ENCODE data around the gene UPK1A.

Gene UPK1A

GRCh38 chr19:35714601-35715354 lies 48.5 kb downstream of the UPK1A start:
- H3K4me3 ChIP-seq (ENCODE audit: low read depth, low read length) = no peak overlapping the region
- TF ChIP-seq POLR2A (IDR thresholded peaks at IDR 0.05; ENCODE audit: extremely low read depth, insufficient read length) (no peak), CTCF (IDR thresholded peaks at IDR 0.05; ENCODE audit: low read depth, low read length) (no peak), MYC (IDR thresholded peaks at IDR 0.05; ENCODE audit: low read depth, low read length) (no peak)
- TF ChIP-seq, protein P1, sequence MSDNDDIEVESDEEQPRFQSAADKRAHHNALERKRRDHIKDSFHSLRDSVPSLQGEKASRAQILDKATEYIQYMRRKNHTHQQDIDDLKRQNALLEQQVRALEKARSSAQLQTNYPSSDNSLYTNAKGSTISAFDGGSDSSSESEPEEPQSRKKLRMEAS (IDR thresholded peaks at IDR 0.05; ENCODE audit: low read depth, low read length) = no peak

DNA sequence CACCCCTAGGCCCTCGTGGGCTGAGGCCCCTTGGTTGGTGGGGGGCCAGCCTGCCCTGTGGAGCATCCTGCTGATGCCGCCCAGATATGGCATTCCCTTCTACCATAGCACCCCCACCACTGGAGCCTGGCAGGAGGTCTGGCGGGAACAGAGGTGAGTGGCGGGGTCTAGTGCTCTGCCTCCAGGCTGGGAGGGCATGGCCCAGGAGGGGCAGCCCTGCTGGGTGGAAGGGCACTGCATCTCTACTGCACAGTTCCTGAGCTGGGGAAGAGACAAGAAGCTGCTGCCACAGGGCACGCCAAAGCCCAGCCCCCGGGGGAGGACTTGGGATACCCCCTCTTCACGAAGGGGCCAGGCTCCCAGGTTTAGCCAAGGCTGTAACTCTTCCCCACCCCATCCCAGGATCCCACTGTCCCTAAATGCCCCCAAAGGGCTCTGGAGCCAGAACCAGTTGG lies 49.1 kb downstream of the UPK1A start:
- H3K4me3 ChIP-seq (ENCODE audit: low read depth, low read length) = no peak overlapping the region
- TF ChIP-seq MYC (IDR thresholded peaks at IDR 0.05; ENCODE audit: low read depth, low read length) = no peak
- DNase-seq (ENCODE audit: low read depth) = no peak

More at GRCh38 chr19:35714601-35715354, 48.5 kb downstream of the UPK1A start:
- DNase-seq (ENCODE audit: low read depth) = peak; percentile 23

DNA sequence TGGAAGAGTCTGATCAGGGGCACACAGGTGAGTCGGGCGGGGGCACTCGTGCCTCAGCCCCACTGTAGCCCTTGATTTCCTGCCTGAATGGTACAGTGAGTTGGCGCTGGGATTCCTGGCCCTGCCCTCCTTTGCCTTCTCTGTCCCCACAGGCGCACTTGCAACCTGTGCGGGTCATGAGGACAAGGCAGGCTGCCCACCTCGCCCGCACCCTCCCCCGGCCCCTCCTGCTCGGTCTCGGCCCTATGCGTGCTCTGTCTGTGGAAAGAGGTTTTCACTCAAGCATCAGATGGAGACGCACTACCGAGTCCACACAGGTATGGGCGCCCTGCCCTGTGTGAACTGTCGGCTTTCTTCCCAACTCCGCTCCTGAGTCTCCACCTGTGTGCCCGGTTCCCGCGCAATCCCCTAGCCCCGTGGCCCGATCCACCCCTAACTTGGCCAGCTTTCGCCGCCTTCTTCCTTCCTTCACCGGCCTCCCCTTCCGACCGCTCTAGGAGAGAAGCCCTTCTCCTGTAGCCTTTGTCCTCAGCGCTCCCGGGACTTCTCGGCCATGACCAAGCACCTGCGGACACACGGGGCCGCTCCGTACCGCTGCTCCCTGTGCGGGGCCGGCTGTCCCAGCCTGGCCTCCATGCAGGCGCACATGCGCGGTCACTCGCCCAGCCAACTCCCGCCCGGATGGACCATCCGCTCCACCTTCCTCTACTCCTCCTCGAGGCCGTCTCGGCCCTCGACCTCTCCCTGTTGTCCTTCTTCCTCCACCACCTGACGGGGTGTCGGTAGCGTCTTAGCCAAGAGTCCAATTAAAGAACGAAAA lies 49.9 kb downstream of the UPK1A start:
- TF ChIP-seq, protein P1 (IDR thresholded peaks at IDR 0.05; ENCODE audit: low read depth, low read length) = peak; percentile 80
- TF ChIP-seq POLR2A (IDR thresholded peaks at IDR 0.05; ENCODE audit: extremely low read depth, insufficient read length) (peak; percentile 11), MYC (IDR thresholded peaks at IDR 0.05; ENCODE audit: low read depth, low read length) (no peak; the same call in 1 of the 2 replicates)
- peak overlapping the region; percentile 54 for H3K4me3 ChIP-seq (ENCODE audit: low read depth, low read length)
- peak; percentile 7 for DNase-seq (ENCODE audit: low read depth)

DNA sequence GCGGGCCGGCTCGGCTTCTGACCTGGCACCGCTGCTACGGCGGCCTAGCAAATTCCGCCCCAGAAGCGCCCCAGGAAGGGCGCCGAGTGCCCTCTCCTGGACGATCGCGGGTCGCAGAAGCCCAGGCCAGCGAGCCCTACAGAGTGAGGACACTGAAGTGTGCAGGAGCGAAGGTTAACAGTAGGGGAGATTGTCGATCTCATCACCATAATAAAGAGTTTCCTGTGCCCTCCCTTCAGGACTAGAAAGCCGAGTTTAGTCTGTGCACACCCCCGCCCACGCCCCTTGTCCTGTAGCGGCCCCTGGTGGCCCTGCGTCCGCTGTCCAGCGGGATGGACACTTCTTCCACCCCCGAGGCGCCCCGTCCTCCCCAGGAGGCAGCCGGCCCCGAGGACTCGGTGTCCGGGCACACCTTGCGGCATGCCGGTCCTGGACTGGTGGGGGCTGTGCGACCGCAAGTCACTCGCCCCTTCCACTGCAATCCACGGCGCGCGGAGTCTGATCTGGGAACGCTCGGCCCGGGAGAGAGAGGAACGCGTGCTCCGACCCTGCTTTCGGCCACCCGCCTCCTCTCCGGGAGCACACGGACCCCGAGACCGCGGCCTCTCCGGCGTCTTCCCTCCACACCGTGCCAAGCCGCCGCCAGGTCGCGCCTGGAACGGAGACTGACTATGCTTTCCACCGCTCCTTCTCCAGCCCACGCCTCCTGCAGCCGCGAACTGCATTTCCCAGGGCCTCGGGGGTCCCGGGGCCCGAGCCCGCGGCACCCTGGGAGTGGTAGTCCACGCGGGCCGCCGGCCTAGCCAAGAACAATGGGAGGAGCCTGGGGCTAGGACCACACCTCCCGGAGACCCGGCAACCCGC lies 50.7 kb downstream of the UPK1A start:
- H3K4me3 ChIP-seq (ENCODE audit: low read depth, low read length) = peak overlapping the region; percentile 54
- TF ChIP-seq POLR2A (IDR thresholded peaks at IDR 0.05; ENCODE audit: extremely low read depth, insufficient read length) = peak; percentile 2
- TF ChIP-seq, protein P1 (IDR thresholded peaks at IDR 0.05; ENCODE audit: low read depth, low read length) = peak; percentile 17; the same call in 1 of the 2 replicates
- TF ChIP-seq MYC (IDR thresholded peaks at IDR 0.05; ENCODE audit: low read depth, low read length) = peak; percentile 41; the same call in 1 of the 2 replicates
- peak; percentile 48 for TF ChIP-seq CTCF (IDR thresholded peaks at IDR 0.05; ENCODE audit: low read depth, low read length)
- DNase-seq (ENCODE audit: low read depth) = peak; percentile 85

DNA sequence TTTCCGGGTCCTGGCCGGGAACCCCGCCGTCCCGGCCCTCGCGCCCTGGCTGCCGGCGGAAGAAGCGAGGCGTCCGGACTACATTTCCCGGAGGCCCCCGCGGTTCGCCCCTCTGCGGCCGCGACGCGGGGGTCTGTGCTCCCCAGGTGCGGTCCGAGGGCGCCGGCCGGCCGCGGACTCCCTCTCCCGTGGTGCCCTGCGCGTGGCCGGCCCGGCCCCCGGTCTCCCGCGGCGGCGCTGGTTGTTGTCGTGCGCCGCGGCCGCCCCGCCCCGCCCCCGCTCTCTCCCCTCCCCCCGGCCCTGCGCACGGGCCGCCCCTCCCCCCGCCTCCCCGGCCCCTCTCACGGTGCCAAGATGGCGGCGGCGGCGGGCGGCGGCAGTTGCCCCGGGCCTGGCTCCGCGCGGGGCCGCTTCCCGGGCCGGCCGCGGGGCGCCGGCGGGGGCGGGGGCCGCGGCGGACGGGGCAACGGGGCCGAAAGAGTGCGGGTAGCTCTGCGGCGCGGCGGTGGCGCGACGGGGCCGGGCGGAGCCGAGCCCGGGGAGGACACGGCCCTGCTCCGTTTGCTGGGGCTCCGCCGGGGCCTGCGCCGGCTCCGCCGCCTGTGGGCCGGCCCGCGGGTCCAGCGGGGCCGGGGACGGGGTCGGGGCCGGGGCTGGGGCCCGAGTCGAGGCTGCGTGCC lies 51.5 kb downstream of the UPK1A start, which contains the start of gene KMT2B:
TSS of gene KMT2B (plus strand) at position 339 of the 680 bp plus-strand sequence. CDS start at position 355, 16 bp downstream.
- peak; percentile 9 for TF ChIP-seq POLR2A (IDR thresholded peaks at IDR 0.05; ENCODE audit: extremely low read depth, insufficient read length)
- TF ChIP-seq CTCF (IDR thresholded peaks at IDR 0.05; ENCODE audit: low read depth, low read length) = no peak
- peak within 1 kb of the TSS; percentile 76 for H3K4me3 ChIP-seq (ENCODE audit: low read depth, low read length)
- DNase-seq (ENCODE audit: low read depth) = peak; percentile 94

GRCh38 chr19:35718345-35719041 lies 52.2 kb downstream of the UPK1A start:
- DNase-seq (ENCODE audit: low read depth) = peak; percentile 42
- peak overlapping the region; percentile 76 for H3K4me3 ChIP-seq (ENCODE audit: low read depth, low read length)
- TF ChIP-seq MYC (IDR thresholded peaks at IDR 0.05; ENCODE audit: low read depth, low read length) (no peak), POLR2A (IDR thresholded peaks at IDR 0.05; ENCODE audit: extremely low read depth, insufficient read length) (peak; percentile 3)

Data from NB4 (cell line).